Fibroblast of lung (primary cell): ENCODE measurements around the gene TBC1D22A.

ENCODE experiments used
- CTCF ChIP-seq, 2 donors: IDR thresholded peaks in 1 of 2; conservative IDR thresholded peaks in 1 of 2; 1 replicate in 1 of 2; 2 replicates in 1 of 2; pipeline ENCODE4 v1.5.1; 2011 to 2012; ENCODE audit warnings: low read length in 2 of 2, control low read depth in 1 of 2, inconsistent platforms in 1 of 2, low read depth in 1 of 2, mild to moderate bottlenecking in 1 of 2
- EZH2 ChIP-seq: IDR thresholded peaks from 2 replicates; pipeline ENCODE4 v1.5.1; 2012; ENCODE audit warnings: low read length, control low read depth, mild to moderate bottlenecking; ENCODE audit errors: missing control alignments

- TF ChIP-seq CTCF (conservative IDR thresholded peaks at IDR 0.05 in 1 of 2, IDR thresholded peaks at IDR 0.05 in 1 of 2; ENCODE audit: low read depth in 1 of 2, low read length in 2 of 2) (no peak), EZH2 (no peak)
Observed at GRCh38 chr22:46883092-46883910, 120.9 kb downstream of the TBC1D22A start.
